Trophoblast cell (in vitro differentiated cells and primary cell): ENCODE data around the gene THADA.

Experiments
- DNase-seq, 2 donors: peaks; one replicate each; pipeline ENCODE4 v3.0.0-alpha.2; 2016
- H2AFZ ChIP-seq: 2 replicates; pipeline ENCODE4 v1.6.1; 2013; ENCODE audit warnings: low read length, moderate library complexity, mild to moderate bottlenecking; ENCODE audit not compliant: insufficient read depth, poor library complexity
- H2AK5ac ChIP-seq: 2 replicates; pipeline ENCODE4 v1.6.1; 2013; ENCODE audit warnings: mild to moderate bottlenecking, low read length
- H2BK120ac ChIP-seq: 2 replicates; pipeline ENCODE4 v1.6.1; 2013; ENCODE audit warnings: low read length, mild to moderate bottlenecking, moderate library complexity; ENCODE audit not compliant: insufficient read depth, poor library complexity
- H2BK12ac ChIP-seq: 2 replicates; pipeline ENCODE4 v1.6.1; 2013; ENCODE audit warnings: mild to moderate bottlenecking, low read length, moderate library complexity
- H2BK5ac ChIP-seq: 2 replicates; pipeline ENCODE4 v1.6.1; 2013; ENCODE audit warnings: low read length, low read depth, moderate library complexity, mild to moderate bottlenecking; ENCODE audit not compliant: poor library complexity
- H3K14ac ChIP-seq: 2 replicates; pipeline ENCODE4 v1.6.1; 2013; ENCODE audit warnings: mild to moderate bottlenecking, low read length
- H3K18ac ChIP-seq: 2 replicates; pipeline ENCODE4 v1.6.1; 2013; ENCODE audit warnings: mild to moderate bottlenecking, low read length
- H3K23ac ChIP-seq: 2 replicates; pipeline ENCODE4 v1.6.1; 2013; ENCODE audit warnings: low read length
- H3K27ac ChIP-seq: 2 replicates; pipeline ENCODE4 v1.5.1; 2013; ENCODE audit warnings: low read depth, mild to moderate bottlenecking, inconsistent platforms, low read length, moderate library complexity
- H3K27me3 ChIP-seq: 2 replicates; pipeline ENCODE4 v1.6.1; 2013; ENCODE audit warnings: inconsistent platforms, mild to moderate bottlenecking, low read length, moderate library complexity; ENCODE audit not compliant: insufficient read depth
- H3K36me3 ChIP-seq, 2 experiments: 1 replicate in 1 of 2; 2 replicates in 1 of 2; pipeline ENCODE4 v1.6.1; 2013; ENCODE audit warnings: low read length in 2 of 2, mild to moderate bottlenecking in 2 of 2, moderate library complexity in 1 of 2; ENCODE audit not compliant: insufficient read depth in 2 of 2, control insufficient read depth in 1 of 2
- H3K4ac ChIP-seq: 2 replicates; pipeline ENCODE4 v1.6.1; 2013; ENCODE audit warnings: low read depth, mild to moderate bottlenecking, low read length, moderate library complexity
- H3K4me1 ChIP-seq, 2 experiments: 1 replicate in 1 of 2; 2 replicates in 1 of 2; pipeline ENCODE4 v1.6.1; 2013; ENCODE audit warnings: low read length in 2 of 2, mild to moderate bottlenecking in 2 of 2, moderate library complexity in 1 of 2; ENCODE audit not compliant: insufficient read depth in 2 of 2, control insufficient read depth in 1 of 2
- H3K4me2 ChIP-seq: 2 replicates; pipeline ENCODE4 v1.6.1; 2013; ENCODE audit warnings: inconsistent platforms, mild to moderate bottlenecking, low read length, moderate library complexity
- H3K4me3 ChIP-seq: 2 replicates; pipeline ENCODE4 v1.5.1; 2013; ENCODE audit warnings: mild to moderate bottlenecking, low read depth, low read length, inconsistent platforms
- H3K79me1 ChIP-seq: one replicate; pipeline ENCODE4 v1.6.1; 2013; ENCODE audit warnings: low read length
- H3K79me2 ChIP-seq: 2 replicates; pipeline ENCODE4 v1.6.1; 2013; ENCODE audit warnings: low read length, mild to moderate bottlenecking; ENCODE audit not compliant: control insufficient read depth, insufficient read depth, poor library complexity
- H3K9ac ChIP-seq: 2 replicates; pipeline ENCODE4 v1.6.1; 2013; ENCODE audit warnings: mild to moderate bottlenecking, low read length
- H3K9me3 ChIP-seq: 2 replicates; pipeline ENCODE4 v1.6.1; 2013; ENCODE audit warnings: low read depth, mild to moderate bottlenecking, control low read depth, inconsistent platforms, low read length; ENCODE audit not compliant: insufficient read depth
- H4K12ac ChIP-seq: 2 replicates; pipeline ENCODE4 v1.6.1; 2013; ENCODE audit warnings: low read depth, mild to moderate bottlenecking, low read length, moderate library complexity
- H4K8ac ChIP-seq: 2 replicates; pipeline ENCODE4 v1.6.1; 2013; ENCODE audit warnings: low read depth, mild to moderate bottlenecking, low read length, moderate library complexity
- H4K91ac ChIP-seq: one replicate; pipeline ENCODE4 v1.6.1; 2013; ENCODE audit warnings: low read depth, mild to moderate bottlenecking, low read length, moderate library complexity
- WGBS: extraction: QIAGEN DNeasy Blood & Tissue Kit; methylation state at CpG from one replicate; pipeline ENCODE4 v1.1.7; 2013; ENCODE audit warnings: missing lambda C conversion rate; ENCODE audit not compliant: insufficient read length, insufficient coverage; ENCODE audit errors: extremely low coverage; 5-methylcytosine and 5-hydroxymethylcytosine counted together

THADA gene

DNA sequence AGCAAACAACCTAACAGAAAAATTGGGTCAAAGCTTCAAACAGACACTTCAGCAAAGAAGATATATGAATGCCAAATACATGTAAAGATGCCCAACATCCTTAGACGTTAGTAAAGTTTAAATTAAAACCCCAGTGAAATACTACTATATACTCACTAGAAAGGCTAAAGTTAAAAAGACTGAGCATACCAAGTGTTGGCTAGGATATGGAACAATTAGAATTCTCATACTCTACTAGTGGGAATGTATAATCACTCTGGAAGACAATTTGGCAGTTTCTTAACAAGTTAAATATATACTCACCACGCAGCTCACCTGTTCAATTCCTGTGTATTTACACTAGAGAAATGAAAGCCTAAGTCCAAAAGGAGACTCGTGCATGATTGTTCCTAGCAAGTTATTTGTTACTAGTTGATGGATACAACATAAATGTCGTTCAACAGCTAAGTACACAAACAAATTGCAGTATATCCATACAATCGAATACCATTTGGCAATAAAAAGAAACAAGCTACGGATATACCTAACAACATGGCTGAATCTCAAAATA, 185.7 kb downstream of the THADA start:
- Histone ChIP-seq H3K4me1 (peaks cover 3 to 7% of the 10 kb centered on the region in 2 experiments), H3K4me3 (no peak overlapping the region), H2BK120ac (no peak overlapping the region), H3K27me3 (no peaks in the 10 kb centered on the region), H2BK5ac (no peak overlapping the region), H3K27ac (no peak overlapping the region), H3K4me2 (no peak overlapping the region), H4K91ac (no peak overlapping the region), H3K4ac (no peak overlapping the region), H3K79me2 (no peaks in the 10 kb centered on the region), H2AK5ac (no peak overlapping the region), H3K23ac (no peak overlapping the region), H4K12ac (no peak overlapping the region), H2BK12ac (no peak overlapping the region), H3K18ac (no peak overlapping the region), H3K9ac (no peak overlapping the region), H3K36me3 (no peaks in the 10 kb centered on the region), H2AFZ (no peak overlapping the region), H4K8ac (no peak overlapping the region), H3K9me3 (no peaks in the 10 kb centered on the region), H3K14ac (no peak overlapping the region), H3K79me1 (peaks cover 4% of the 10 kb centered on the region)
- no peak for DNase-seq
- no CpG with 5 or more reads among the region's 6 CpGs for WGBS

DNA sequence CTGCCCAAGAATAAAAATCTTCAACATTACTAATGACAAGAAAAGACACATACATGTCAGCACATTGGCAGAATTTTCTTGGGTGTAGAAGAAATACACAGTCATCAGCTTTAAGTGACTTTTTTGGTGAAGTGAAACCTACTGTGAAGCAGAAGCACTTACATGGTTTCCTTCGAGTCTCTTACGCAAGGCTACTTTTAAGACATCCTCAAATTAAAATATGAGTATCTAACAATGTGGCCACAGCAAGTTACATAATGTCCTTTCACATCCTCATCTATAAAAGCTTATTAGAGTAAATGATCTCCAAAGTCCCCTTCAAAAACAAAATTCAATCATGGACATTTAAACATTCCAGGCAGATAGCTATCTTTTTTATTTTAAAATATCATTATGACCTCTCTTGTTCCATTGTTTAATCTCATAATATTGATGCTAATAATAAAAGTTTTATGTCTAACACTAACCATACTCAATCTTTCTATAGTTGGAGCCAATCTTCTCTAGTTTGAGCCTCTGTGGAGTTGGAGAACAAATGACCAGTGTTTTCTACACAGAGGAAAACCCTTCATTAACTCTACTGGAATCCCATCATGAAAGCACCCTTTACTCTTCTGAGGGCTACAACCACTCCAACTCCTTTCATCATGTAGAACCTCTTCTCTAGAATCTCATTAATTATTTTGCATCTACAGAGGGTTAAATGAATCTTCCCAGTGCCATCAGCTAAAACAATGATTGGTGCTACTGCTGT, 187.3 kb downstream of the THADA start:
- Histone ChIP-seq H3K79me2 (no peaks in the 10 kb centered on the region), H2AFZ (no peak overlapping the region), H2BK5ac (no peak overlapping the region), H3K14ac (no peak overlapping the region), H3K18ac (no peak overlapping the region), H3K23ac (no peak overlapping the region), H2BK120ac (no peak overlapping the region), H3K79me1 (peaks cover 5% of the 10 kb centered on the region), H3K4me1 (peaks cover 3 to 6% of the 10 kb centered on the region in 2 experiments), H3K27ac (no peak overlapping the region), H4K91ac (no peak overlapping the region), H4K12ac (no peak overlapping the region), H3K9me3 (no peaks in the 10 kb centered on the region), H3K4me3 (no peak overlapping the region), H2BK12ac (no peak overlapping the region), H3K27me3 (no peaks in the 10 kb centered on the region), H3K36me3 (no peaks in the 10 kb centered on the region), H3K4ac (no peak overlapping the region), H3K9ac (no peak overlapping the region), H4K8ac (no peak overlapping the region), H3K4me2 (no peak overlapping the region), H2AK5ac (no peak overlapping the region)
- DNase-seq = peak in 1 of 2 donors; percentile 34
- WGBS = no CpG with 5 or more reads among the region's 2 CpGs

DNA sequence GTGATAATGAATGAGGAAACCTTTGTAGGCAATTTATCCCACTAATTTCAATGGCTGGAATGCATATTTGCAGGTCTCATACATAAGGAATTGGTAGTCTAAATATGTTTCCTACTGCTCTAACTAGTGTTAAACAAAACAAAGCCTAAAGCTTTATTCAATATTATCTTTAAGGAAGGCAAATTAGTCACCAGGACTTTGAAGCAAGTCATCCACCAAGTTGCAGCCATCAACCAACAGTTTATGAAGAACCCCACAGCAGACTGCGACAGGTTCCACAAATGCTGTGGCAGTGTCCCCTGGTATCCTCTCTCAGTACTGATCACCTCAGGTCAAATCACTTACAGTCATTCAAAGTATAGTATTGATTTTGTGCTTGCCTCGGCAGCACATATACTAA, 187.9 kb downstream of the THADA start:
- no peak overlapping the region for H3K9ac ChIP-seq
- no peak overlapping the region for H4K12ac ChIP-seq
- DNase-seq = no peak
- no peak overlapping the region for H3K4ac ChIP-seq
- H3K4me2 ChIP-seq = no peak overlapping the region
- no peak overlapping the region for H4K8ac ChIP-seq
- H3K79me2 ChIP-seq = no peaks in the 10 kb centered on the region
- WGBS = no CpG with 5 or more reads among the region's 2 CpGs
- H2BK120ac ChIP-seq = no peak overlapping the region
- no peak overlapping the region for H3K14ac ChIP-seq
- H3K27me3 ChIP-seq = no peaks in the 10 kb centered on the region
- H2AK5ac ChIP-seq = no peak overlapping the region
- H4K91ac ChIP-seq = no peak overlapping the region
- H2AFZ ChIP-seq = no peak overlapping the region
- no peak overlapping the region for H2BK12ac ChIP-seq
- H3K23ac ChIP-seq = no peak overlapping the region
- no peaks in the 10 kb centered on the region for H3K9me3 ChIP-seq
- no peak overlapping the region for H2BK5ac ChIP-seq
- peaks cover 3 to 6% of the 10 kb centered on the region in 2 experiments for H3K4me1 ChIP-seq
- no peak overlapping the region for H3K4me3 ChIP-seq
- H3K36me3 ChIP-seq = no peaks in the 10 kb centered on the region
- H3K27ac ChIP-seq = no peak overlapping the region
- H3K18ac ChIP-seq = no peak overlapping the region
- peaks cover 7% of the 10 kb centered on the region for H3K79me1 ChIP-seq

DNA sequence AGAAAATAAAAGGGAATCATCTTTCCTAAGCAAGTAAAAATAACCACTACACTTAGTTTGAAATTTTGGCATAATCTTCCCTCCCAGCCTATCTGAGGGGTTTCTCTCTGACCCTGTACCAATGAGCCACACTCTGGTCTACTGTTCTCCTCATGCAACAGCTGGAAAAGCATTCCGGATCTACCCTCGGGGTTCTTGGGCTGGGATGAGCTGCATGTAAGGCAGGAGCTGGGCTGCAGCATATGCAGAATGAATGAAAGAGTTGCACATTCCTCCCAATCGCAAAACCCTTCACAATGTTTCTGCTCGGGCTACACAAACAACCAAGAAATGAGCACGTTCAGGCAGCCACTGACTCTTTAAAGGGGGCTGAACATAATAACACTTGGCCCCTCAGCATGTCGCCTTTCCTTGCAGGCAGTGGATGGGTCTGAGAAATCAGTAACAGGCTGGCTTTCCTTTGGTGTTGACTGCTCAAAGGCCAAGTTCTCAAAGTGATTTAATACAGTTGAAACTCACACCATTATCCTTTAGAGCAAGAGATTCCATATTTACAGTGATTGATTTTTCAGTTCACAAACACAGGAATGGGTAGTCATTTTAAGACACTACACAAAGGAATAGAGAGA, 189.1 kb downstream of the THADA start:
- no peak overlapping the region for H4K91ac ChIP-seq
- no peak overlapping the region for H3K27ac ChIP-seq
- H3K4me3 ChIP-seq = no peak overlapping the region
- no peak overlapping the region for H4K12ac ChIP-seq
- H3K18ac ChIP-seq = no peak overlapping the region
- H3K14ac ChIP-seq = no peak overlapping the region
- H4K8ac ChIP-seq = no peak overlapping the region
- no peak overlapping the region for H2BK5ac ChIP-seq
- no CpG with 5 or more reads among the region's 6 CpGs for WGBS
- peak overlapping the region; percentile 57 for H2BK120ac ChIP-seq
- no peaks in the 10 kb centered on the region for H3K27me3 ChIP-seq
- H3K79me1 ChIP-seq = peaks cover 7% of the 10 kb centered on the region
- H3K4me1 ChIP-seq = peaks cover 3 to 6% of the 10 kb centered on the region in 2 experiments
- H2AFZ ChIP-seq = no peak overlapping the region
- peak overlapping the region; percentile 74 for H2BK12ac ChIP-seq
- no peak overlapping the region for H3K4ac ChIP-seq
- no peaks in the 10 kb centered on the region for H3K79me2 ChIP-seq
- H3K9me3 ChIP-seq = no peaks in the 10 kb centered on the region
- H3K9ac ChIP-seq = no peak overlapping the region
- no peak overlapping the region for H3K4me2 ChIP-seq
- DNase-seq = no peak
- no peak overlapping the region for H2AK5ac ChIP-seq
- no peak overlapping the region for H3K23ac ChIP-seq
- no peaks in the 10 kb centered on the region for H3K36me3 ChIP-seq
